ENCODE measurements around the gene COX7C.
A peak's percentile ranks its signal among the peaks of the same experiment; 100 is the strongest.
"Not testable (repeated sequence)": the region's sequence is repeated elsewhere in the genome, so short reads cannot be mapped to it uniquely, and the experiment has no call there.

The COX7C gene, protein sequence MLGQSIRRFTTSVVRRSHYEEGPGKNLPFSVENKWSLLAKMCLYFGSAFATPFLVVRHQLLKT

DNA sequence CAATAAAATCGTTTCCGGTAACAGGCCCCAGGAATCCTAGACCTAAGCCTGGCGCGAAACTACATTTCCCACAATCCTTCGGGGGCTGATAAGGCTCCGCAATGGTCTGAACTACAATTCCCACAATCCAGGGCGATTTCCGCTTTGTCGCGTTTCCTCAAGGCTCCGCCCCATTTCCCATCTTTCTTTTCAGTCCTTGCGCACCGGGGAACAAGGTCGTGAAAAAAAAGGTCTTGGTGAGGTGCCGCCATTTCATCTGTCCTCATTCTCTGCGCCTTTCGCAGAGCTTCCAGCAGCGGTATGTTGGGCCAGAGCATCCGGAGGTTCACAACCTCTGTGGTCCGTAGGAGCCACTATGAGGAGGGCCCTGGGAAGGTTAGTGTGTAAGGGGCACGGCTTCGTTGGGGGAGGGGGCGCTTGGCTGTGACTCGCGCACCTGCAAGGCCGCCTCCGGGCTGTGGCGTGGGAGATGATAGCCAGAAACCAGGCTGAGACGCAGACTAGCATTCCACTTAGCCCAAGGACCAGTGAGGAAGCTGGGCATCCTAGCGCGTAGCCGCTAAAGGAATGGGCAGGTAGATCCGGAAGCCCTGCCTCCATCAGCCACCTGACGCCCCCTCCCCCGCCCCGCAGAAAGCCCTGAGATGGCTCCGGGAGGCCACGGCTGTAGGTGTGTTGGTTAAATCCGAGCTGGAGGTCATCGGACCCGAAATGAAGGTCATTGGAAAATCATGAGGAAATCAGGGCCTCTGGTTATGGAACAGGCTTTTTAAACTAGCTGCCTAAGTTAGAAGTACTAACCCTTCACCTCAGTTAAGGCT, at the start of gene COX7C:
Gene COX7C, plus strand, starts transcription at position 186 of the 821 bp plus-strand sequence. Its CDS starts 115 bp downstream, at position 301.
- DNase-seq = peak; percentile 95

DNA sequence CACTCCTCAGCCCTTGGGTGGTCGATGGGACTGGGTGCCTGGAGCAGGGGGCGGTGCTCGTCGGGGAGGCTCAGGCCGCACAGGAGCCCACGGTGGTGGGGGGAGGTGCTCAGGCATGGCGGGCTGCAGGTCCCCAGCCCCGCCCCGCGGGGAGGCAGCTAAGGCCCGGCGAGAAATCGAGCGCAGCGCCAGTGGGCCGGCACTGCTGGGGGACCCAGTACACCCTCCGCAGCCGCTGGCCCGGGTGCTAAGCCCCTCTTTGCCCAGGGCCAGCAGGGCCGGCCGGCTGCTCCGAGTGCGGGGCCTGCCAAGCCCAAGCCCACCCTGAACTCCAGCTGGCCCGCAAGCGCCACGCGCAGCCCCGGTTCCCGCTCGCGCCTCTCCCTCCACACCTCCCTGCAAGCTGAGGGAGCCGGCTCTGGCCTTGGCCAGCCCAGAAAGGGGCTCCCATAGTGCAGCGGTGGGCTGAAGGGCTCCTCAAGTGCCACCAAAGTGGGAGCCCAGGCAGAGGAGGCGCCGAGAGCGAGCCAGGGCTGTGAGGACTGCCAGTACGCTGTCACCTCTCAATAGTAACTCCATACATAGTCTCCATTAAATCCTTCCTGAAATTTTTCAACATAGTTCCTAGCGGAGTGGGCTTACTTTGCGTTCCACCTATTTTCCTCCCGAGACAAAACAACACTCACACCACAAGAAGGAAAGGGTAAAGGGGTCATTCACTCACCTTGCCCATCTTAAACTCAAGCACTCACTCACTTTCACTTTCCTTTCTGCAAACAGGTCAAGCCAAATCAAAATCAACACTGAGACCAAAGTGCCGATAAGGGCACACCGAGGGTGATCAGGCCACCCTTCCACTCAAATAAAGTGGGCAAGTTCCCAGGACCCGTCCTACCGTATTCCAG, 48.0 kb upstream of the COX7C start:
- DNase-seq = not testable (repeated sequence)

GRCh38 chr5:86570427-86571083, 47.2 kb upstream of the COX7C start:
- DNase-seq = no peak

DNA sequence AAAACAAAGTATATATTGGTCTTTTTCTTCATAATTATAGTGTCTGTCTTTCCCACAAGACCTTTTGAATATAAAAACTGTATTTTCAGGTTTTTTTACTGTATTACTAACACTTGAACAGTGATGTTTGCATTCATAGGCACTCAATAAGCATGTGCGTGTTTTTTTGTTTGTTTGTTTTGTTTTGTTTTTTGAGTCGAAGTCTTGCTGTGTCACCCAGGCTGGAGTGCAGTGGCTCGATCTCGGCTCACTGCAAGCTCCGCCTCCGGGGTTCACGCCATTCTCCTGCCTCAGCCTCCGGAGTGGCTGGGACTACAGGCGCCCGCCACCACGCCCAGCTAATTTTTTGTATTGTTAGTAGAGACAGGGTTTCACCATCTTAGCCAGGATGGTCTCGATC, 46.6 kb upstream of the COX7C start:
- not testable (repeated sequence) for DNase-seq

- DNase-seq = no peak
Observed at GRCh38 chr5:86572825-86573517, 44.8 kb upstream of the COX7C start.

DNA sequence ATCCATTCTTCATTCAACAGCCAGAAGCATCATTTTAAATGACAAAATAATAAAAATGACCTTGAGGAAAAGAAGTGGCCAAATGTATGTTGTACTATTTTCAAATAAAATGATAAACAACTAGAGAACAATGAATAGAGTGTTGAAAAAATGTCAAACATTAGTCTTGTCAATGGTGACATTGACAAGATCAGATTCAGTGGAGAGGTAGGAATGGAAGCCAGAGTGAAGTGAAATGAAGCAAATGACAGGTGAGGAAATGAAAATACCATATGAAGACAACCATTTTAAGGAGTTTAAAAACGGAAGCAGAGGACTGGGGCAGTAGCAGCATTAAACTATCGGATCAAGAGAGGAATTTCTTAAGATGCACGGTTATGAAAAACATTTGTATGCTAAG, 38.2 kb upstream of the COX7C start:
- no peak for DNase-seq

GRCh38 chr5:86596476-86596875, 21.3 kb upstream of the COX7C start:
- no peak for DNase-seq

DNA sequence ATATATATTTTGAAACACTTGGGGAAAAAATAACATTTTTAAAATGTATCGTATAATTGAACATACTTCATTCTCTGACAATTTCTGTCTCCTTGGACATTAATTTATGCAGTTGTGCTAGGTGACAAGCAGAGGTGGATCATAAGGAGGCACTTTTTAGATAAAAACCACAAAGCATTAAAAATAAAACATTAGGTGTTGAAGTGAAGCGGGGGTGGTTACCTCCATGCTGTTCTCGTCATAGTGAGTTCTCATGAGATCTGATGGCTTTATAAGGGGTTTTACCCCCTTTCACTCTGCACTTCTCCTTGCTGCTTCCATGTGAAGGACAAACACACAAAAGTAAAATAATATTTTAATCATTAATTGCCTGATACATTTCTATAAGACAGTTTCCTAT, 11.9 kb upstream of the COX7C start:
- no peak for DNase-seq

DNA sequence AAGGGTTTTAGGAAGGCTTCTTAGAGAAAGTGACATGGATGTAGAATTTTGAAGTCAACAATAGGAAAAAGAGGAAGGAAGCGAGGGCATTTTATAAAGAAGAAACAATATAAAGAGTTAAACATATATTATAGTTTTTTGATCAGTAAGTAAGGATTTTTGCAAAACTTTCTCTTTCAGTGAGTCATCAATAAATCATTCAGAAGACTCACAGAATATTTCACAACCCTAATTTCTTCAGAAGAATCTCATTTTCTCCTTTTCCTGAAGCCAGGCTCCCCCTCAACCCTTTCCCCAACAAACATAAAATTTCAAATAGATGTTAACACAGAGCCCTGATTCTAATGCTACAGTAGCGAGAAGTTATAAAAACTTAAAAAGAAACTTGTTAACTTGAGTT, 4.3 kb upstream of the COX7C start:
- DNase-seq = no peak

- DNase-seq = no peak
Observed at GRCh38 chr5:86617309-86617755, 409 bp upstream of the COX7C start.

DNA sequence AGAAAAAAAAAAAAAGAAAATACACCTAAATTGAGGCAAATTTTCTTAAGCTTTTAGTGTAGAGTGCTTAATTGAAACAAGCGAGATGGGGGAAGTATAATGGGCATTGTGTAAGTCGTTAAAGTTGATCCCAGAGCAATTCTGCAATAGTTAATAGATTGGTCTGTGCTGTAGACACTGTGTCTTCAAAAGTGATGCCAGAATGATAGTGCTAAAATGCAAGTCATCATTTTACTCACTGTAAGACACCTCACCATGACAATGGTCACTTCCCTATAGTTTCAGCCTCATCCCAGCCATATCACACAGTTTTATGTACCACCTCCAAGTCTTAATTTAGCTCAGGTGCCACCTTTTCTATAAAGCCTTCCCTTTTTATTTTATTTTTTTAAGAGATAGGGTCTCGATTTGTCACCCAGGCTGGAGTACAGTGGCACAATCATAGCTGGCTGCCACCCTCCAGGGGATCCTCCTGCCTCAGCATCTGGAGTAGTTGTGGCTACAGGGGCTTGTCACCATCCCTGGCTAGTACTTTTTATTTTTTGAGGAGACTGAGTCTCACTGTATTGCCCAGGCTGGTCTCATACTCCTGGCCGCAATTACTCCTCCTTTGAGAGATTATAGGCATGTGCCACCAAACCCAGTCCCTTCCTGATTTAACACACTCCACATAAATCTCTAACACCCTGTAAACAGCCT, 6.2 kb downstream of the COX7C start:
- no peak for DNase-seq

DNA sequence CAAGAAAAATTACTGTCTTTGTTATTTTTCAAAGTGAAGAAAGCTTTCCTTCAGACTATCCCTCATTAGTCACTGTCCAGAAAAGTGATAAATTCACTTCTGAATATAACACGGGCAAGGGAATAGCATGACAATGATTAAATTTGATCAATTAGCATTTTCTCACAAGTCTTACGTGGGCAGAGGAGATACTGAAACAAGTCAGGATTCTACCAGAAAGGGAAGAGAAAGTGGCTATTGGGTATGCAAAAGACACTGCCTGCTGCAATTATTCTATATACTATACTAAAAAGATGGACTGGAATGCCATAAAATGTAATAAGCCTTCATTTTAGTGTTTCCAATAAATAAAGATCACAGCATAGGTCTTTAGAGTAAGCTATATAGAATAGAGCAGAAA, 7.4 kb downstream of the COX7C start:
- no peak for DNase-seq

- DNase-seq = no peak
Observed at GRCh38 chr5:86626149-86626548, 8.4 kb downstream of the COX7C start.

DNA sequence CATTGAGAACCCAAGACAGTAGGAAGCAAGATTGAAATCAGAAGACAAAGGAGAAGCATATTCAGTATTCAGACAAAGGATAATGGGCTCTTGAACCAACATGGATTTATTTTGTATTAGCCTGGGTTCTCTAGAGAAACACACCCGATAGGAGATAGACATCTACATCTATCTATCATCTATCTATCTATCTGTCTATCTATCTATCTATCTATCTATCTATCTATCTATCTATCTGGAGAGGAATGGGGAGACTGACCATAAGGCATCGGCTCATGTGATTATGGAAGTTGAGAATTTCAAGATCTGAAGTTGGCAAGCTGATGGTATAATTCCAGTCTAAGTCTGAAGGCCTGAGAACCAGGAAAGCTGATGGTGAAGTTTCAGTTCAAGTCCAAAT, 13.4 kb downstream of the COX7C start:
- DNase-seq = no peak

DNA sequence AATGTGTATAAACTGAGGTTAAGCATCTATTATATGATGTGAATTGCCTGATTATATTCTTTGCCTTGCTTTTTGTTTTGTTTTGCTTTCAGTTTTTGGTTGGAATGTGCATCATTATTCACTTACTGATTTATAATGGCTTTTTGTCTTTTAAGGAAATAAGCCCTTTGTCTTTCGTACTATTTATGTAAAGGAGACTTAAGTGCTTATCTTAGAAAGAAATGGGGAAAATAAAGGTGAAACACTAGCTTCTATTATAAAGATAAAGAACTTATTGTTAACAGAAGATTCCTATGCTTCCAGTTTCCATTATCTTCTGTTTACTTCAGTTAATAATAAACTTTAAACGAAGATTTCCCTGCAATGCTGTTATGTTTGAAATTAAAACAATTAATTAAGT, 23.3 kb downstream of the COX7C start:
- DNase-seq = no peak

- DNase-seq = no peak
Observed at GRCh38 chr5:86644843-86645242, 27.1 kb downstream of the COX7C start.

DNA sequence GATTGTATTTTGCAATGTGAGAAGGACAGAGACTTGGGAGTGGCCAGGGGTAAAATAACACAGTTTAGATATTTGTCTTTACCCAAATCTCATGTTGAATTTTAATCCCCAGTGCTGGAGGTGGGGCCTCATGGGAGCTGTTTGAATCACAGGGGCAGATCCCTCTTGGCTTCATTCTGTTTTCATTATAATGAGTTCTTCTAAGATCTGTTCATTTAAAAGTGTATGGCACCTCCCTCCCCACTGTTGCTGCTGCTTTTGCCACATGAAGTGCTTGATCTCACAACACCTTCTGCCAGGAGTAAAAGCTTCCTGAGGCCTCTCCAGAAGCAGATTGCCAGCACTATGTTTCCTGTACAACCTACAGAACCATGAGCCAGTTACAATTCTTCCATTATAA, 28.1 kb downstream of the COX7C start:
- DNase-seq = no peak

- DNase-seq = no peak
Observed at GRCh38 chr5:86646671-86647070, 28.9 kb downstream of the COX7C start.

- no peak for DNase-seq
Observed at GRCh38 chr5:86649832-86650505, 32.2 kb downstream of the COX7C start.

GRCh38 chr5:86660771-86661170, 43.0 kb downstream of the COX7C start:
- DNase-seq = not testable (repeated sequence)

GRCh38 chr5:86664173-86664572, 46.4 kb downstream of the COX7C start:
- DNase-seq = no peak
